NCI-H345 (cell line): Measurements from ENCODE around the gene KCNG2.

Source experiments
- DNase-seq: peaks from one replicate; lab custom pipeline; 2025; lab: John Stamatoyannopoulos, UW

The KCNG2 gene

GRCh38 chr18:79926306-79926705, 128.6 kb downstream of the KCNG2 start:
- no peak for DNase-seq

DNA sequence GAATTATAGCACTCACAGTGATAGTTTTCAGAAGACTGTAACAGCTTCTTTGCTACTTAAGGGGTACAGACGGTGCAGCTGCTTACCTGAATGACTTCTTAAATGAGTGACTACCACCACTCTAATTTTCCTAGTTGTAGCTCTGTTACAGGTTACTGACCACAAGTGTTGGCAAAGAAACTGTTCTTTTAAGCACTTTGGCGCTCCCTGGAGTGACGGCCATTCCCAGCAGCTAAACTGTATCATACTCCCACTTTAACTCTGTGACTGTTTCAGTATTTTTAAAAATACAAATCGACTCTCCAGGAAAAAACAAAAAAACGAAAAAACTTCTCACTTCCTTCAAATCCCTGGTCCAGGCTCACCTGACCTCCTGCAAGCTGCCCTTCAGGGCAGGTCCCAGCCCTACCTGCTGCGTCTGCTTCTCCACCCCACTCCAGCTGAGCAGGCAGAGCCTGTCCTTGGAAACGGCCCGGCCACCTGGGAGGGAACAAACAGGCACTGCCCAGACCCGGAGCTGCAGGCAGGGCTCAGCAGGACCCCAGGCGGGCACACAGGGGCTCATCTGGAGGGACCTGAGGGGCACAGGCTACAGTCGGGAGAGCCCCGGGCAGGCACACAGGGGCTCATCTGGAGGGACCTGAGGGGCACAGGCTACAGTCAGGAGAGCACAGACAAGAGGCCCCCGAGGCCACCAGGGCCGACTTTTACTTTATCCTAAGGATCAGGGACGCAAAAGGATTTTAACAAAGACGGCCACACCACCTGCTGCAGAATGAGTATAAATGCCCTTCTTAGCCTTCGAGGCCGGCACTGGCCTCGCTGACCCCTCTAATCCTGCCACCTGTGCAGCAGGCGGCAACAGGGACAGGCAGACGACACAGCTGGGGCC, 129.2 kb downstream of the KCNG2 start:
- DNase-seq: no peak

GRCh38 chr18:79927607-79928562, 130.1 kb downstream of the KCNG2 start:
- no peak for DNase-seq

- no peak for DNase-seq
Measured at GRCh38 chr18:79928563-79928960, 130.8 kb downstream of the KCNG2 start.

DNA sequence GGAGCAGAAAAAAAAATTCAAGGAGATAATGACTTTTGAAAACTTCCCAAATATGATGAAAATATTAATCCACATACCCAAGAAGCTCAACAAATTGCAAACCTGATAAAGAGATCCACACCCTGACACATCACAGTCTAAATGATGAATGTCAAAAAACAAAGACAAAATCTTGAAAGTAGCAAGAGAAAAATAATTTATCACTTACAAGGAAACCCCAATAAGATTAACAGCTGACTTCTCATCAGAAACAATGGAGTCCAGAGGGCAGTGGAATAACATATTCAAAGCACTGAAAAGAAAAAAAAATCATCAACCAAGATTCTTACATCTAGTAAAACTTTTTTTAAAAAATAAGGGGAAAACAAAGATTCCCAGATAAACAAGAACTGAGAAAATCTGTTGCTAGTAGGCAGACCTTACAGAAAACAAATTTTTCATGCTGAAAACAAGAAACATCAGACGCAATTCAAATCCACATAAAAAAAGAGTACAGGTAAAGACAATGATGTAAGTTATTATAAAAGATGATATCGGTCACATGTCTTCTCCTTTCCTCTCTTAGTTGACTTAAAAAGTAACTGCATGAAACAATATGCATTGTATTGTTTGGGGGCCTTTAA, 132.4 kb downstream of the KCNG2 start:
- DNase-seq: no peak

- DNase-seq: no peak
Measured at GRCh38 chr18:79931475-79931874, 133.7 kb downstream of the KCNG2 start.

DNA sequence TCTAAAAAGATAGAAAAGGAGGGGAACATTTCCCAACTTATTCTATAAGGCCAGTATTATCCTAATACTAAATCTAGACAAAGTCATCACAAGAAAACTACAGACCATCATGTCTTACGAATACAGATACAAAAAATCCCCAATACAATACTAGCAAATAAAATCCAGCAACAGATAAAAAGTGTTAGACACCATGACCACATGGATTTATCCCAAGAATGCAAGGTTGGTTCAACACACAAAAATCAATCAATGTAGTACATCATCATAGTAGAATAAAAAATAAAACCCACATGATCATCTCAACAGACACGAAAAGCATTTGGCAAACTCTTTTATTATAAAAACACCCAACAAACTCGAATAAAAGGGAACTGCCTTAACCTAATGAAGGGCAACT, 135.2 kb downstream of the KCNG2 start:
- DNase-seq: no peak

DNA sequence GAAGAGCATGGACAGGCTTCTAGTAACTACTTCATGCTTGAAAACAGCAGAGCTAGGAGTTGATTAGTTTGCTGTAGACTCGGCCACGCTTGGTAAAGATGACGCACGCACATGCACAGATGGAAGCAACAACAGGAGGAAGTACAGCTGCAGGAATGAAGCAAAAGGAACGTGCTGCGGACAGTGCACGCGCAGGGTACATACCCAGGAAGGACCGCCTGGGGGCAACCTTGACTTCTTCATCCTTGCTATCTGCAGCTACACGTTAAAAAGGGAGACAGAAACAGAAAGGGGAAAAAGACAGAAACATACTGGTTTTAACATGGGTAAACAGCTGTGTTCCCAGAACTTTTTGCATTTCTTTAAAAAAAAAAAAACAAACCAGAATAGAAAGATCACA, 136.0 kb downstream of the KCNG2 start:
- no peak for DNase-seq

DNA sequence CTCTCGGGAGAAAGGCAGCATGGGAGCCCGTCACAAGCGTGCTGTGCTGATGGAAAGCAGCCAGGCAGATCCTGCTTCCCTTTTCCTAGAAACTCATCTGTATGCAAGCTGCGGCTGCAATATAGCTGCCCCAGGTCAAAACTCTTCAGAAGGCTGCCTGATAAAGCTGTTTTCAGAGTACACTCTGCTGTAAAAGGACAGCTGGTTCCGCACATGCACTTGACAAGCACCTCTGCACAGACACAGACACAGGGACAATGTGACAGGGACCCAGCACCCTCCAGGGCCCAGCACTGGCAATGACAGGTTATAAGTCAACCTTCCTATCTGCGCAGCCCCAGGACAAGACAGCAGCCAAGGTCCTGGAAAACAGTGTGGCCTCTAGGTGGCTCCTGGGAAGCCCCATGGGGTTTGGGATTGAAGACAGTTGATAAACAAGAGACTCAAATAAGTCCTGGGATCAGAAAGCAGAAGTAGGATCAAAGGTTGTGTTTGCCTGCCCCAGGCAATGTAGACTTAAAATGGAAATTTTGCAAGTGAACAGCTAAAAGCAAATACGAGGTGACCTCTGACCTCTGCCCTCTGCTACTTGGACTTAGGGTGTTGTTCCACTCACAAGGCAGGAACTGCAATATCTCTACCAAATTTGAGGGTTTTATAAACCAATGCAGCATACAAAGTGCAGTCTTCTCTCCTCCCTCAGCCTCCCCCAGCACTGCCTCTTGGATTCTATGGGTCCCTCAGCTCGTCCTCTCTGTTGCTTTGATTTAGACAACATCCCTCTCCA, 136.8 kb downstream of the KCNG2 start:
- no peak for DNase-seq

DNA sequence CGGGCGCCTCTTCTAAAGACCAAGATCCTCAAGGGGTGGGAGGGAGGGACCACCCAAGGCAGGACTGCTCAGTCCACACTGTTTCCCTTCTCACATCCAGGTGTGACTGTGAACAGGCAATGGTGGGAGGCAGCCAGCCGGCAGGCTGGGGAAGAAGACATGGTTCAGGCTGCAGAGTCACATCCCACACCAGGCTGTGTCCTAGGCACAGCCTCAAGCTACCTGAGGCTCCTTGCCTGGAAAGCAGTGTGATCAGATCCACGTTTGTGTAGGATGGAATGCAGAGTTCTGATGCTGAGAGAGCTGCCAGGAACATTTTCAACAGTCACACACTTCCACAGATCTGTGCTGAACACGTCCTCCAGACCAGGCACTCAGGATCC, 137.4 kb downstream of the KCNG2 start:
- no peak for DNase-seq

DNA sequence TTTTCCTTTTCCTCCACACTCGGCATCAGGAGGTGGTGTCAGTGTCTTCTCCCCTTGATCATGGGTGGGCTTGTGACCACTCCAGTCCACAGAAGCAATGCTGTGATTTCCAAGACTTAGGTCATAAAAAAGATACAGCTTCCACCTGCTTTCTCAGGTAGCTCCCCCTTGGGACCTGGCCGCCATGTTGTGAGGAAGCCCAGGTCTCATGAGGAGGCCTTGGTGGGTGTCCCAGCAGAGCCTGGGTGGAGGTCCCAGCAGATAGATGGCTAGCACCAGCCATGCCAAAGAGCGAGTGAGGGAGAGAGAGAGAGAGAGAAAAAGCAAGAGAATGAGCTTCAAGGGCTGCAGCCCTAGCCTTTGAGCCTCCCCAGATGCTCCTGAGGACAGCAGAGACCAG, 137.8 kb downstream of the KCNG2 start:
- no peak for DNase-seq

DNA sequence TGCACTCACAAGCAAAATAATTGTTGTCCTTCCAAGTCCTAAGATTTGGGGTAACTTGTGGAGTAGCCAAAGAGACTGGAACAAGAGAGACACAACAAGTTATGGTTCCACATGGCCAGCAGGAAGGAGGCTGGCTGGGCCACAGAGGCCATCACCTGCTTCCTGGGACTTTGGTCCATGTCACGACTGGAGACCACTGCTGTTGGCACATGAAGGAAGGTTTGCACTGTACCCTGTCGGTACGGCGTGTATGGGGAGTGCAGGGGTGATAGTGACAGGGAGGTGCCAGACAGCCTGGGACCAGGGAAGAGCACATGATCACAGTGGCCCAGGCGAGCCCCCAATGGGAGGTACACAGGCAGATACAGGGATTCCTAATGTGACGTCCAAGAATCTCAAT, 138.2 kb downstream of the KCNG2 start:
- DNase-seq: no peak

DNA sequence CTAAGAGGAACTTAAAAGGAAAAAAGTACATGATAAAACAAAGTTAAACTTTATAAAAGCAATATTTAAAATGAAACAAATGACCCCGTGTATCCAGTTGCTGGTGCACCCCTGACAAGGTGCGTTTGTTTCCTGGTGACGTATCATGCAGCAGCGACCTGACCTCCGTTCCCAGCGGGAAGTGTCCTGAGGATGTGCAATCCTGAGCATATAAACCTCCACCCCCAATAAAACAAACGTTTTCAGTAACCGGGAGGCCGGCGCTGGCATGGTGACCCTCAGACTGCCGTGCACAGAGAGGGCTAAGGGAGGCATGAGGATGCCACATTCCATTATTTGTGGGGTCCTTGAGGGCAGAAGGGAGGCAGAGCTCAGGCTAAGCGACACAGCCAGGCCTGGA, 138.9 kb downstream of the KCNG2 start:
- DNase-seq: no peak

DNA sequence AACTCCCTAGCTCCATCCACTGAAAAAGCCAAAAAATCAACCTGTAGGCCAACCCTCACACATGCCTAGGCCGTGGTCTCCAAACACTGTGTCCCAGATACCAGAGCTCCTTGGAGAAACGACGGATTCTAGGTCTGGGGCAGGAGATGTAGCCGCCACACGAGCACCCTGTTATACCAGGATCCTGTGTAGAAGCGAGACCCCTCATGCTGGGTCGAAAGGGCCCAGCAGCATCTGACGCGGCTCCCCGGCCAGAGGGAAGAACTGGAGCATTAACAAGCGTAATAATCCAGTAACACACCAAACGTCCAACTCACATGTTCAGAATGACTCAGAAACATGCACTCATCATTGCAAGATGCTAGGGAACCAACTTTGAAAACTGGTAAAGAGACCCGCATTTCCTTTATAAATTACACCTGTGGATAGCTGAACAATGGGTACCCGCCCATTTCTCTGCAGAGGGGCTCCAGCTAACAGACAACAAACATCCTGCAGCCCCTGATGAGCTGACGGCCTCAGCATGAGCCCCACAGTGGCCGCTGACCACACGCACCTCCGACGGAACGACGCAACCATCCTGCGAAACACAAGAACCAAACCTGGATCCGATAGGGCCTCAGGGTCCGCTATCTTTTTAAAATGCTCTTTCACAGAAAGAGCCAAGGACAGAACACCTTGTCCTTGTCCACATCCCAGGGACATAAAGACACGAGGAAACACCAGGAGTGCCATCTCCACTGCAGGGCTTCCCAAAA, 139.5 kb downstream of the KCNG2 start:
- no peak for DNase-seq

GRCh38 chr18:79938196-79938595, 140.5 kb downstream of the KCNG2 start:
- DNase-seq: no peak

GRCh38 chr18:79939096-79939495, 141.4 kb downstream of the KCNG2 start:
- no peak for DNase-seq

DNA sequence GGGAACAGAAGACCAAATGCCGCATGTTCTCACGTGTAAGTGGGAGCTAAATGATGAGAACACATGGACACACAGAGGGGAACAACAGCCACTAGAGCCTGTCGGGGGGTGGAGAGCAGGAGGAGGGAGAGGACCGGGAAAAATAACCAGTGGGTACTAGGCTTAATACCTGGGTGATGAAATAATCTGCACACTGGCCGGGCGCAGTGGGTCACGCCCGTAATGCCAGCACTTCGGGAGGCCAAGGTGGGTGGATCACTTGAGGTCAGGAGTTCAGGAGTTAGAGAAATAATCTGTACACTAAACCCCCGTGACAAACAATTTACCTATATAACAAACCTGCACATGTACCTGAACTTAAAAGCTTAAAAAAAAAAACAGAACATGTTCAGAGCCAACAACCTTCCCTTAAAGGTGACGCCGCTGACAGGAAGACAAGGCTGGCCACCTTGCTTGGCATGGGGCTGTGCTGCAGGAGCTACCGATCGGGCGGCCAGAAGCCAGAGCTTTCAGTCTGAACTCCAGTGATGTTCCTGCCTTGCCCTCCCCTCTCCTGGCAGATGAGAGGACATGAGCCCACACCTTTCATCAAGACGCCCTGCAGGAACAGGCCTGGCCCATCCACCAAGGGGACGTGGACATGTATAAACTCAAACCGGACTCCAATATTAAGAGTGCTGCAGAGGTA, 142.5 kb downstream of the KCNG2 start:
- no peak for DNase-seq

DNA sequence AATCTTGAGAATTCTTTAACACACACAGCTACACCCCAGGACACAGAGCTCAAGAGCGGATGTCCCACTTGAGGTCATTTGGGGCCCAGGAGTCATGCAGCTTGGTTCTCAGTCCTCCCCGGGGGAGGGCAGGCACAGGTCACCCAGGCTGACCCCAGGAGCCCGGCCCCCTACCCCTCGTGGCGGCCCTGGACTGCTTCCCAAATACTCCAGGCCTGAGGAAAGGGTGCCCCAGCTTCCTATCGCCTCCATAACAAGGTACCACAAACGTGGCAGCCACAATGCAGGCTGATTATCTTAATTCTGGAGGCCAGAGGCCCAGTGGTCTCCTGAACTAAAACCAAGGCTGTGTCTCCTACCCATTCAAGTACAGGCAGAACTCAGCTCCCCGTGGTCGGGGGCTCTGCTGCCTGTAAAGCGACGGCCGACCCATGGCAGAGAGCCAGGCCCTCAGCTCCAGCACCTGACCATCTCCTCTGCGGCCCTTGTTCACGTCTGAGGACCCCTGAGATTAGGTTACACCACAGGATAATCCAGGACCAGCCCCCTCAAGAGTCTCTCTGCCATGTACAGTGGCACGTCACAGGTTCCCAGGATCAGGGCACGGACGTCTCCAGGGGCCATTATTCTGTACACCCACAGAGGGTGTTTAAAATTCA, 143.2 kb downstream of the KCNG2 start:
- no peak for DNase-seq

DNA sequence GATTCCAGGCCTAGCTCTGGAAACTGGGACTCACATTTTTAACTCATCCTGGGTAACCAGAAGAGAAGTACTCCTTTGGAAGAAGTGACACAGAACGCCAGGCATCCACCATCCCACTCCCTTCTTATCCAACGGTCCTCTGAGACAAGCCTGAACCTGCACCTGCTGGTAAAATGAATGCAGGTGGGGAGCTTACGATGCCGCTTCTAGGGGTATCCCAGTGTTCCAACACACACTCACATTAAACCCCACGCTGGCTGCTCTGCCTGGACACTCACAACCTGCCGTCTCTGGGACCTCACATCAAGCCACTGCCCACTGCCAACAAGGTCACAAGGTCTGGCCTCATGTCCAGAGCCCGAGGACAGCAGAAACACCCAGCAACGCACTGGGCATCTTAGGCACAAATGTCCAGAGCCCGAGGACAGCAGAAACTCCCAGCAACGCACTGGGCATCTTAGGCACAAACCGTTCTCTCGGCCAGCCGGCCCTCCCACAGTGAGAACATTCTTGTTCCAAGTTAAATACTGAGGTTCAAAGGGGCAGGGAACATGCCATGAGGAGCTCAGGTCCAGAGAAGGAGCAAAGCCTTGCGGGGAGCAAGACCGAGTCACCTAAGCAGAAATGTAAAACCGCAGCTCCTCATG, 143.9 kb downstream of the KCNG2 start:
- DNase-seq: no peak
